HCT116 (cell line): Measurements from ENCODE around the gene KIF1A. TPM values are rescaled to one million over a fixed set of nuclear protein-coding genes. Genes with fewer than 3 reads are reported as not detected.

ENCODE experiments used
- ATAC-seq: fragments of 200-7000 bp; cut with Tn5 transposase; 2 replicates; pipeline ENCODE4 v1.9.1; 2020; ENCODE audit warnings: mild to moderate bottlenecking, moderate library complexity
- BruUV-seq: library from RNA; stranded (reverse); fragments of 400-500 nt; replicated peaks from 2 replicates; lab custom pipeline; 2021; lab: Mats Ljungman, UMichigan
- CTCF ChIA-PET: fragments of 300-600 bp; sonication (Branson Sonifier 250); formaldehyde crosslinking; loops from one replicate; lab custom pipeline; 2021; ENCODE audit warnings: antibody characterized with exemption; lab: Charles Lee
- POLR2A ChIA-PET: fragments of 300-600, 350-600 bp; sonication (Branson Sonifier 250); formaldehyde crosslinking; loops from one replicate; lab custom pipeline; 2021; ENCODE audit warnings: antibody characterized with exemption; lab: Charles Lee
- RAD21 ChIA-PET, 2 experiments: fragments of 300-600 bp; sonication (Branson Sonifier 250); formaldehyde crosslinking; loops; one replicate each; lab custom pipeline; 2023; ENCODE audit warnings: low total read pairs in 2 of 2; ENCODE audit not compliant: uncharacterized antibody in 2 of 2, unreplicated experiment in 2 of 2, low non-redundant PET in 1 of 2; lab: Charles Lee
- DNase-seq: peaks from one replicate; pipeline ENCODE4 v3.0.0-alpha.2; 2010; ENCODE audit warnings: low read depth, low spot score
- H2AFZ ChIP-seq: fragments of 200-600 bp; shearing (Covaris generic), sonication (generic); 2 replicates; pipeline ENCODE4 v1.6.1; 2017; ENCODE audit warnings: low read depth, mixed run types, mixed read lengths, antibody characterized with exemption, low read length; ENCODE audit not compliant: poor library complexity, severe bottlenecking
- H3K27ac ChIP-seq: 2 replicates; pipeline ENCODE4 v1.5.1; 2012; ENCODE audit warnings: low read depth, low read length
- H3K27me3 ChIP-seq: fragments of 200-600 bp; sonication (generic); 2 replicates; pipeline ENCODE4 v1.6.1; 2016; ENCODE audit warnings: mixed run types, low read length, mixed read lengths; ENCODE audit not compliant: insufficient read depth
- H3K36me3 ChIP-seq, 2 experiments: fragments of 200-500 bp in 1 of 2; fragments of 200-600 bp in 1 of 2; sonication (Bioruptor generic) in 1 of 2; sonication (generic) in 1 of 2; 2 replicates each; pipeline versions ENCODE4 v1.5.1 to v1.6.1; 2014 to 2016; ENCODE audit warnings: low read length in 2 of 2, inconsistent platforms in 1 of 2, mixed read lengths in 1 of 2, mixed run types in 1 of 2; ENCODE audit not compliant: insufficient read depth in 2 of 2, control insufficient read depth in 1 of 2
- H3K4me1 ChIP-seq, 2 experiments: fragments of 200-600 bp in 1 of 2; sonication (generic) in 1 of 2; 2 replicates each; pipeline versions ENCODE4 v1.5.1 to v1.6.1; 2012 to 2017; ENCODE audit warnings: low read length in 2 of 2, inconsistent platforms in 1 of 2, mild to moderate bottlenecking in 1 of 2, mixed read lengths in 1 of 2, mixed run types in 1 of 2, moderate library complexity in 1 of 2; ENCODE audit not compliant: insufficient read depth in 2 of 2, control insufficient read depth in 1 of 2
- H3K4me2 ChIP-seq: fragments of 200-600 bp; sonication (generic); 2 replicates; pipeline ENCODE4 v1.6.1; 2017; ENCODE audit warnings: mixed run types, low read length, mixed read lengths
- H3K4me3 ChIP-seq, 2 experiments: fragments of 200-600 bp in 1 of 2; sonication (generic) in 1 of 2; replicated peaks in 1 of 2; 2 replicates each; pipeline ENCODE4 v1.5.1; 2011 to 2016; ENCODE audit warnings: low read length in 2 of 2, control low read depth in 1 of 2, low read depth in 1 of 2, mild to moderate bottlenecking in 1 of 2, mixed read lengths in 1 of 2, mixed run types in 1 of 2
- H3K79me2 ChIP-seq: fragments of 200-600 bp; sonication (generic); 2 replicates; pipeline ENCODE4 v1.6.1; 2017; ENCODE audit warnings: mild to moderate bottlenecking, mixed run types, low read length, moderate library complexity, mixed read lengths; ENCODE audit not compliant: insufficient read depth
- H3K9ac ChIP-seq: fragments of 200-600 bp; sonication (generic); 2 replicates; pipeline ENCODE4 v1.6.1; 2016; ENCODE audit warnings: low read length, mixed read lengths
- H3K9me2 ChIP-seq: fragments of 200-600 bp; sonication (generic), shearing (Covaris generic); 2 replicates; pipeline ENCODE4 v1.6.1; 2017; ENCODE audit warnings: mixed run types, mild to moderate bottlenecking, moderate library complexity; ENCODE audit not compliant: insufficient read depth
- H3K9me3 ChIP-seq, 2 experiments: fragments of 200-500 bp in 1 of 2; fragments of 200-600 bp in 1 of 2; sonication (Bioruptor generic) in 1 of 2; sonication (generic) in 1 of 2; 2 replicates each; pipeline ENCODE4 v1.6.1; 2014 to 2017; ENCODE audit warnings: low read length in 2 of 2, mixed read lengths in 2 of 2, inconsistent platforms in 1 of 2, low read depth in 1 of 2, mild to moderate bottlenecking in 1 of 2, mixed run types in 1 of 2, moderate library complexity in 1 of 2; ENCODE audit not compliant: control insufficient read depth in 1 of 2, insufficient read depth in 1 of 2
- H4K20me1 ChIP-seq: fragments of 200-600 bp; sonication (generic), shearing (Covaris generic); 2 replicates; pipeline ENCODE4 v1.6.1; 2017; ENCODE audit warnings: mixed run types, mild to moderate bottlenecking, moderate library complexity; ENCODE audit not compliant: insufficient read depth
- CBX3 ChIP-seq: IDR thresholded peaks from 2 replicates; pipeline ENCODE4 v1.6.1; 2012; ENCODE audit warnings: low read depth
- CEBPB ChIP-seq: IDR thresholded peaks from 2 replicates; pipeline ENCODE4 v1.6.1; 2012; ENCODE audit warnings: low read depth
- ELF1 ChIP-seq: IDR thresholded peaks from 2 replicates; pipeline ENCODE4 v1.6.1; 2012; ENCODE audit warnings: low read depth, borderline replicate concordance
- EZH2 ChIP-seq: fragments of 200-600 bp; sonication (generic); IDR thresholded peaks from 2 replicates; pipeline ENCODE4 v1.6.1; 2017; ENCODE audit warnings: antibody characterized with exemption, mixed run types
- FOSL1 ChIP-seq: IDR thresholded peaks from 2 replicates; pipeline ENCODE4 v1.6.1; 2012; ENCODE audit warnings: low read depth
- POLR2AphosphoS5 ChIP-seq: IDR thresholded peaks from 2 replicates; pipeline ENCODE4 v1.6.1; 2011; ENCODE audit warnings: mild to moderate bottlenecking, low read depth, low read length, moderate library complexity
- REST ChIP-seq: IDR thresholded peaks from 2 replicates; pipeline ENCODE4 v1.6.1; 2012; ENCODE audit warnings: low read depth
- SIN3A ChIP-seq: IDR thresholded peaks from 2 replicates; pipeline ENCODE4 v1.6.1; 2012; ENCODE audit warnings: low read depth
- SRF ChIP-seq: IDR thresholded peaks from 2 replicates; pipeline ENCODE4 v1.6.1; 2012; ENCODE audit warnings: low read depth
- YY1 ChIP-seq: IDR thresholded peaks from 2 replicates; pipeline ENCODE4 v1.6.1; 2011; ENCODE audit warnings: low read length, low read depth, moderate library complexity, mild to moderate bottlenecking; ENCODE audit not compliant: insufficient replicate concordance; ENCODE audit errors: extremely low read depth
- intact Hi-C: fragments of 100-400 bp; cut with micrococcal nuclease; formaldehyde crosslinking; loops from 2 replicates; pipeline ENCODE4 v1.10.0; 2022
- total RNA-seq: library from RNA; stranded (reverse); gene quantifications from one replicate; pipeline ENCODE4 v1.2.1, GENCODE V29; 2021; ENCODE audit not compliant: unreplicated experiment
- TF ChIP-seq, protein P1 (sequence below), 3 experiments: fragments of 200-600 bp in 1 of 3; sonication (generic) in 1 of 3; IDR thresholded peaks in 2 of 3; conservative IDR thresholded peaks in 1 of 3; 2 replicates each; pipeline ENCODE4 v1.5.1; 2012 to 2017; ENCODE audit warnings: low read depth in 2 of 3, low read length in 2 of 3, antibody characterized with exemption in 1 of 3, borderline replicate concordance in 1 of 3, control low read depth in 1 of 3, mild to moderate bottlenecking in 1 of 3, mixed read lengths in 1 of 3, mixed run types in 1 of 3, moderate library complexity in 1 of 3; ENCODE audit not compliant: insufficient read depth in 1 of 3

KIF1A gene
- total RNA-seq, 1 experiment from 2014 or later: 0.27 TPM

DNA sequence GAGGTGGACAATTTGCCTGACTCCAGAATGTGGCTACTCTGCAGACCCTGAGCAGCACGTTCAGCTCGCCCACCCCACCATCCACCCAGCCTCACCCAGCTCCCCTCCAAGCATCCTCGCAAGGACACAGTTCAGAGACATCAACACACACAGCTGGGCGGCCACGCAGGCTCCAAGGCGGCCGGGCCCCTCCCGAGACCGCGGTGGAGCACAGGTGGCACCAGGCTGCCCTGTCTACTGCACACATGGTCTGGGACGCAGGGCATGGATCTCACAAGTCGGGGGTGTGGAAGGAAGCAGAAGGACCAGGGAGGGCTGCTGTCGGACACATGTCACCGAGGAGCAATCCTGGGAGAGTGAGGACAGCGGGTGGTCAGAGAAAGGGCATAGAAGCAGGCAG is 92.1 kb downstream of the KIF1A start:
- POLR2A ChIA-PET: no interaction called here
- CTCF ChIA-PET: no interaction called here
- BruUV-seq: no TSS peak
- Histone ChIP-seq H3K36me3 (no peaks in the 10 kb centered on the region), H3K4me2 (no peak overlapping the region), H2AFZ (no peak overlapping the region), H3K27ac (no peak overlapping the region), H3K9me3 (no peaks in the 10 kb centered on the region), H3K4me1 (peaks cover 0 to 2% of the 10 kb centered on the region in 2 experiments; a peak in 2 of 4 replicates), H3K9me2 (no peaks in the 10 kb centered on the region), H3K79me2 (no peaks in the 10 kb centered on the region), H3K9ac (no peak overlapping the region), H3K27me3 (no peaks in the 10 kb centered on the region), H3K4me3 (no peak overlapping the region), H4K20me1 (no peaks in the 10 kb centered on the region)
- ATAC-seq (no peak), DNase-seq (no peak)
- RAD21 ChIA-PET: no interaction called here
- TF ChIP-seq EZH2 (no peak), FOSL1 (no peak), REST (no peak), POLR2AphosphoS5 (no peak)
- intact Hi-C loops: no loop called here

DNA sequence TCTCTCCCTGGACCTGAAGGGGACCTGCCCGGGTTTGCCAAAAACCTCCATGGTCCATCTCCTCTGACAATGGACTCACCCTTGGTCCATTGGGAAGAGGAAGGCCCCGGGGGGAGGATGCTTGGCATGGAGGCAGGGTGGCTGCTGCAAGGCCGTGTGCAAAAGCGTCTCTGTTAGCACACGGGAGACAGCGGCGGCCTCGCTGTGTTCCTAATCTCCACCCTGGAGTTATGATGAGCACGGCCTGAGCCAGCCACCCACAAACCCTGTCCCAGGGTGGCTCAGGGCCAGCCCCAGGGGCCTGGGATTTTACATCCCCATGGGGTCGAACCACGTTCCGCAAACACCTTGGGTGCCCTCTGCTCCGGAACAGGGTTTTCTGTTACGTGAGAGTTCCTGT is 92.6 kb downstream of the KIF1A start:
- Histone ChIP-seq H3K9ac (no peak overlapping the region), H3K27me3 (no peaks in the 10 kb centered on the region), H3K27ac (no peak overlapping the region), H4K20me1 (no peaks in the 10 kb centered on the region), H3K4me3 (no peak overlapping the region), H3K36me3 (no peaks in the 10 kb centered on the region), H3K79me2 (no peaks in the 10 kb centered on the region), H2AFZ (no peak overlapping the region), H3K4me1 (no peaks in the 10 kb centered on the region), H3K9me3 (no peaks in the 10 kb centered on the region), H3K9me2 (no peaks in the 10 kb centered on the region), H3K4me2 (no peak overlapping the region)
- RAD21 ChIA-PET: no interaction called here
- CTCF ChIA-PET: no interaction called here
- no peak for ATAC-seq
- no peak for DNase-seq
- POLR2A ChIA-PET: no interaction called here
- BruUV-seq: no TSS peak
- intact Hi-C loops: no loop called here
- TF ChIP-seq ELF1 (no peak), SIN3A (no peak), POLR2AphosphoS5 (no peak), FOSL1 (no peak), REST (no peak), YY1 (no peak), CBX3 (no peak), SRF (no peak), EZH2 (no peak), CEBPB (no peak)
- TF ChIP-seq, protein P1, sequence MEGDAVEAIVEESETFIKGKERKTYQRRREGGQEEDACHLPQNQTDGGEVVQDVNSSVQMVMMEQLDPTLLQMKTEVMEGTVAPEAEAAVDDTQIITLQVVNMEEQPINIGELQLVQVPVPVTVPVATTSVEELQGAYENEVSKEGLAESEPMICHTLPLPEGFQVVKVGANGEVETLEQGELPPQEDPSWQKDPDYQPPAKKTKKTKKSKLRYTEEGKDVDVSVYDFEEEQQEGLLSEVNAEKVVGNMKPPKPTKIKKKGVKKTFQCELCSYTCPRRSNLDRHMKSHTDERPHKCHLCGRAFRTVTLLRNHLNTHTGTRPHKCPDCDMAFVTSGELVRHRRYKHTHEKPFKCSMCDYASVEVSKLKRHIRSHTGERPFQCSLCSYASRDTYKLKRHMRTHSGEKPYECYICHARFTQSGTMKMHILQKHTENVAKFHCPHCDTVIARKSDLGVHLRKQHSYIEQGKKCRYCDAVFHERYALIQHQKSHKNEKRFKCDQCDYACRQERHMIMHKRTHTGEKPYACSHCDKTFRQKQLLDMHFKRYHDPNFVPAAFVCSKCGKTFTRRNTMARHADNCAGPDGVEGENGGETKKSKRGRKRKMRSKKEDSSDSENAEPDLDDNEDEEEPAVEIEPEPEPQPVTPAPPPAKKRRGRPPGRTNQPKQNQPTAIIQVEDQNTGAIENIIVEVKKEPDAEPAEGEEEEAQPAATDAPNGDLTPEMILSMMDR (IDR thresholded peaks at IDR 0.05 in 2 of 3, conservative IDR thresholded peaks at IDR 0.05 in 1 of 3; ENCODE audit: borderline replicate concordance in 1 of 3, insufficient read depth in 1 of 3, low read depth in 2 of 3, low read length in 2 of 3): no peak
